Kidney glomerular epithelial cell (primary cell): ENCODE results near the gene IGFBP7.

Experiments
- DNase-seq: peaks from one replicate; lab custom pipeline; 2025; lab: John Stamatoyannopoulos, UW

Gene IGFBP7

GRCh38 chr4:57109847-57110639, at the start of gene IGFBP7:
Gene IGFBP7 (minus strand): TSS chr4:57110385. CDS start chr4:57110351, 34 bp downstream.
- DNase-seq = no peak

- DNase-seq = no peak
Observed at GRCh38 chr4:57159866-57160265, 49.7 kb upstream of the IGFBP7 start.

GRCh38 chr4:57158762-57159161, 48.6 kb upstream of the IGFBP7 start:
- no peak for DNase-seq

GRCh38 chr4:57158221-57158620, 48.0 kb upstream of the IGFBP7 start:
- DNase-seq = no peak

GRCh38 chr4:57157596-57158137, 47.5 kb upstream of the IGFBP7 start:
- no peak for DNase-seq

GRCh38 chr4:57156242-57156990, 46.2 kb upstream of the IGFBP7 start:
- DNase-seq = peak; percentile 9

- DNase-seq = no peak
Observed at GRCh38 chr4:57154926-57155325, 44.7 kb upstream of the IGFBP7 start.

- no peak for DNase-seq
Observed at GRCh38 chr4:57154191-57154590, 44.0 kb upstream of the IGFBP7 start.

- DNase-seq = no peak
Observed at GRCh38 chr4:57153207-57153606, 43.0 kb upstream of the IGFBP7 start.

- DNase-seq = no peak
Observed at GRCh38 chr4:57151481-57151880, 41.3 kb upstream of the IGFBP7 start.

GRCh38 chr4:57149833-57150232, 39.6 kb upstream of the IGFBP7 start:
- no peak for DNase-seq

GRCh38 chr4:57148831-57149505, 38.8 kb upstream of the IGFBP7 start:
- peak; percentile 18 for DNase-seq

- no peak for DNase-seq
Observed at GRCh38 chr4:57148177-57148576, 38.0 kb upstream of the IGFBP7 start.

- no peak for DNase-seq
Observed at GRCh38 chr4:57147335-57148060, 37.3 kb upstream of the IGFBP7 start.

GRCh38 chr4:57146444-57146843, 36.3 kb upstream of the IGFBP7 start:
- DNase-seq = no peak

- DNase-seq = no peak
Observed at GRCh38 chr4:57144466-57144865, 34.3 kb upstream of the IGFBP7 start.

- no peak for DNase-seq
Observed at GRCh38 chr4:57139783-57140182, 29.6 kb upstream of the IGFBP7 start.

- no peak for DNase-seq
Observed at GRCh38 chr4:57137261-57137660, 27.1 kb upstream of the IGFBP7 start.

GRCh38 chr4:57136281-57136680, 26.1 kb upstream of the IGFBP7 start:
- DNase-seq = peak; percentile 45

- no peak for DNase-seq
Observed at GRCh38 chr4:57132743-57133137, 22.6 kb upstream of the IGFBP7 start.

- peak; percentile 83 for DNase-seq
Observed at GRCh38 chr4:57131849-57132742, 21.9 kb upstream of the IGFBP7 start.
